ENCODE measurements around the gene NSG1.

Gene NSG1

GRCh38 chr4:4386736-4387392 is at the start of gene NSG1:
TSS of gene NSG1 (plus strand) at chr4:4387102. CDS start at chr4:4387630, 528 bp downstream.
- TF ChIP-seq CTCF (IDR thresholded peaks at IDR 0.05; ENCODE audit: low read depth, low read length) = no peak

GRCh38 chr4:4338210-4339001 is 48.5 kb upstream of the NSG1 start:
- H3K9me3 ChIP-seq (ENCODE audit: severe bottlenecking) = no peaks in the 10 kb centered on the region
- H3K27me3 ChIP-seq (ENCODE audit: insufficient read depth, low read depth, severe bottlenecking) = no peaks in the 10 kb centered on the region
- TF ChIP-seq CTCF (IDR thresholded peaks at IDR 0.05; ENCODE audit: low read depth, low read length) = no peak
- H3K4me3 ChIP-seq (ENCODE audit: low read depth, low read length) = no peak overlapping the region
- no peak for DNase-seq
- H3K27ac ChIP-seq = no peak overlapping the region
- H3K36me3 ChIP-seq = no peaks in the 10 kb centered on the region

More at GRCh38 chr4:4386736-4387392, at the start of gene NSG1:
- no peaks in the 10 kb centered on the region for H3K9me3 ChIP-seq (ENCODE audit: severe bottlenecking)
- H3K36me3 ChIP-seq = no peaks in the 10 kb centered on the region
- H3K4me3 ChIP-seq (ENCODE audit: low read depth, low read length) = peak within 1 kb of the TSS; percentile 38
- DNase-seq = no peak
- peaks cover 89% of the 10 kb centered on the region for H3K27me3 ChIP-seq (ENCODE audit: insufficient read depth, low read depth, severe bottlenecking)
- H3K27ac ChIP-seq = no peak within 1 kb of the TSS

DNA sequence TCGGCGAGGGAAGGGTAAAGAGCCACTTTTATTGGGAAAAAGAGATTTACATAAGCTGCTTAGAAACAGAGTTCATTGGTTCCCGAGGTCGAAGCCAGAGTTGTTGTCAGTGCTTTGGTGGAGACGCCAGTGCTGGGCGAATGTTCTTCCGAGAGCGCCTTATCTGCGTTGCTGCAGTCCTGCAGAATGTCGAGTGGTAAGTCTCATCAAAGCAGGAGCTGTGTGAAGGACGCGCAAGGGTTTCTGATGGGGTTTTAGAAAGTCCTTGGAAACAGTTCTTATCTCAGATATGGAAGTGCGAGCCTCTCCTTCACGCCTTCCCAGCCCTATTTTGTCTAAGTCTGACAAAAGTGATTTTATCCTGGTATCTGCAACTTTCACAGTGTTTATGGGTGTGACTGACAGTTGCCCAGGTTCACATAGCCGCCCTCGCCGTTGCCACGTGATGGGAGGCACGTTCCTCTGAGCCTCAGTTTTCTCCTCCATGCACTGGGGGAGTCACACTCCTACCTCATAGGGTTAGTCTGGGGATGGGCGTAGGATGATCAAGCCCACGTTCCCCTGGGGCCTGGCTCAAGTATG is 47.3 kb upstream of the NSG1 start:
- Histone ChIP-seq H3K36me3 (no peaks in the 10 kb centered on the region), H3K27ac (no peak overlapping the region), H3K9me3 (ENCODE audit: severe bottlenecking) (no peaks in the 10 kb centered on the region), H3K4me3 (ENCODE audit: low read depth, low read length) (peak overlapping the region; percentile 22), H3K27me3 (ENCODE audit: insufficient read depth, low read depth, severe bottlenecking) (no peaks in the 10 kb centered on the region)
- DNase-seq = peak; percentile 75
- no peak for TF ChIP-seq CTCF (IDR thresholded peaks at IDR 0.05; ENCODE audit: low read depth, low read length)

DNA sequence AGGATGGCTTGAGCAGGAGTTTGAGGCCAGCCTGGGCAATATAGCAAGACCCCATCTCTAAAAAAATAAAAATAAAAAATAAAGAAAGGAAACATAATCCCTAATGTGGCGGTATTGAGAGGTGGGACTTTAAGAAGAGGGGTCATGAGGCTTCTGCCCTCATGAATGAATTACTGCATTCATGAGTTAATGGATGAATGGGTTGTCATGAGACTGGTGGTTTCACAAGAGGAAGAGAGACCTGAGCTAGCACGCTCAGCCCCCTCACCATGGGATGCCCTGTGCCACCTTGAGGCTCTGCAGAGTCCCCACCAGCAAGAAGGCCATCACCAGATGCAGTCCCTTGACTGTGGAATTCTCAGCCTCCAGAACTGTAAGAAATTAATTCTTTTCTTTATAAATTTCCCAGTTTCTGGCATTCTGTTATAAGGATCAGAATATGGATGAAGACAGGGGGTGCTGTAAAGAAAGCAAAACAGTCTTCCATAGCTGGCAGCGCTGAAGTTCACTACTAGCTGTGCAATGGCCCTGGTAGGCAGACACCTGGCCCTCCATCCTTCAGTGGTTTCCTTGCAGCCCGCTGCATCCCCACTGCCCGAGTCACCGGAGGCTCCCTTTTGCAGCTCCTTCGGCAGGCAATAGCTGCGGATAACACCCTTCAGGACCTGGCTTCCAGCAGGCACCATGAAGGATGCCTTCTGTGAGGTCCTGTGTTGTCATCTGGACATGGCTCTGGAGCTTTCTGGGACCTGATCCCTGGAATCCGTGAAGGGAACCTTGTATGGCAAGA is 44.8 kb upstream of the NSG1 start:
- no peak overlapping the region for H3K4me3 ChIP-seq (ENCODE audit: low read depth, low read length)
- DNase-seq = no peak

More for the DNA sequence above, 44.8 kb upstream of the NSG1 start:
- Histone ChIP-seq H3K36me3 (no peaks in the 10 kb centered on the region), H3K9me3 (ENCODE audit: severe bottlenecking) (no peaks in the 10 kb centered on the region), H3K27me3 (ENCODE audit: insufficient read depth, low read depth, severe bottlenecking) (no peaks in the 10 kb centered on the region), H3K27ac (no peak overlapping the region)
- no peak for TF ChIP-seq CTCF (IDR thresholded peaks at IDR 0.05; ENCODE audit: low read depth, low read length)

Data from WERI-Rb-1 (cell line).